ENCODE data around the gene PPP1R18. TPM values are rescaled to one million over a fixed set of nuclear protein-coding genes. Genes with fewer than 3 reads are reported as not detected.
A peak's percentile ranks its signal among the peaks of the same experiment; 100 is the strongest.

The PPP1R18 gene
- total and polyA plus RNA-seq, 9 of the 15 experiments (the other 6 are each of a cell fraction or from before 2014, with no cell fraction given) = 12.0 to 99.2 (median 42.6) TPM

DNA sequence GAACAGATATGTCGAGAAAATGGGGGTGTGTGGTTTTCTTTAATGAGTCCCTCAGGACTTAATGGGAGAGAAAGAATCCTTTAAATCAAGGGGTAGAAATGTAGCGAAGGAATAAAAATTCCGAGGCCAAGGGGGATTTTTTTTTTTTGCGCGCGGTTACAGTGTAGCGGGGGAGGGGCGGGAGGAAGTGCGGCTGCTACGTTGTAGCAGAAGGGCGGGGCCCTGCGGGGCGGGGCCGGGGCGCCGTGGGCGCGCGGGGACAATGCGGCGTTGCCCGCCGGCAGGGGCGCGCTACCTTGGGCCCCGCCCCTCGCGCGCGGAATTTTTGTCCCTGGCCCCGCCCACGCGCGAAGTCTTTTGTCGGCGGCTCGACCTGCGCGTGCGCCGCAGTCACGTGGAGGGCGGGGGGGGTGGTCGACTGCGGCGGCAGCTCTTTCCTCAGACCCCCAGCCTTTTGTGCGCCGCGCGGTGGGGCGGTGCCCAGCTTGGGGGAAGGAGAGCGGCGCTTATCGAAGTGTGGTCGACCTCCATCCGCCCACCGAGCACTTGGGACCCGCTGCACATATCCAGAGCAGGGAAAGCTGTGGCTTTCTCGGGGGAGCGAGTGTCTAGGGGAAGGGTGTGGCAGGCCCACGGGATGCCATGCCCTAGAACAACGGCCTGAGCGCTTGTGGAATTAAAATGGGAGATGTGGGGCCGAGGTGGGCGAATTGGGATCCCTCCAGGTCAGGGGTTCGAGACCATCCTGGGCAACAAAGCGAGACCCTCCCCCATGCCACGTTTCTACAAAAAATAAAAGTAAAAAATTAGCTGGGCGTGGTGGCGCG is 35.0 kb upstream of the PPP1R18 start (continued):
- TF ChIP-seq ZNF696 (CRISPR knock-in tag; conservative IDR thresholded peaks at IDR 0.05) (0 out of 2 replicates have a peak, but pooled peaks have one; percentile 71), HDAC3 (IDR thresholded peaks at IDR 0.05; ENCODE audit: borderline replicate concordance, partially characterized antibody) (no peak), CC2D1A (IDR thresholded peaks at IDR 0.05) (no peak), PHTF2 (CRISPR knock-in tag; IDR thresholded peaks at IDR 0.05) (no peak), BHLHE40 (IDR thresholded peaks at IDR 0.05; ENCODE audit: low read length) (peak; percentile 94), BRCA1 (IDR thresholded peaks at IDR 0.05) (no peak), BRCA1 (CRISPR knock-in tag; IDR thresholded peaks at IDR 0.05) (no peak), BRD4 (IDR thresholded peaks at IDR 0.05) (no peak), RBM22 (IDR thresholded peaks at IDR 0.05; ENCODE audit: low read depth, low read length, poor library complexity, severe bottlenecking) (peak; percentile 91), NFE2 (IDR thresholded peaks at IDR 0.05; ENCODE audit: low read depth) (no peak), DMBX1 (CRISPR knock-in tag; IDR thresholded peaks at IDR 0.05; ENCODE audit: borderline replicate concordance) (peak; percentile 18; the same call in 1 of the 2 replicates), BDP1 (IDR thresholded peaks at IDR 0.05; ENCODE audit: insufficient read depth, insufficient read length) (no peak), SLC30A9 (CRISPR knock-in tag; IDR thresholded peaks at IDR 0.05) (peak; percentile 37; the same call in 1 of the 2 replicates), SIN3A (IDR thresholded peaks at IDR 0.05; ENCODE audit: borderline replicate concordance in 2 of 2, control insufficient read depth in 1 of 2, low read depth in 2 of 2, low read length in 2 of 2) (peak; percentile 49 to 76; a peak in 2 of 4 replicates), ZNF764 (CRISPR knock-in tag; IDR thresholded peaks at IDR 0.05; ENCODE audit: low read depth) (peak; percentile 51; the same call in 1 of the 2 replicates), SRF (CRISPR knock-in tag; IDR thresholded peaks at IDR 0.05) (peak in 1 of 2 experiments; percentile 63; a peak in 1 of 4 replicates)
- TF ChIP-seq, protein P1, sequence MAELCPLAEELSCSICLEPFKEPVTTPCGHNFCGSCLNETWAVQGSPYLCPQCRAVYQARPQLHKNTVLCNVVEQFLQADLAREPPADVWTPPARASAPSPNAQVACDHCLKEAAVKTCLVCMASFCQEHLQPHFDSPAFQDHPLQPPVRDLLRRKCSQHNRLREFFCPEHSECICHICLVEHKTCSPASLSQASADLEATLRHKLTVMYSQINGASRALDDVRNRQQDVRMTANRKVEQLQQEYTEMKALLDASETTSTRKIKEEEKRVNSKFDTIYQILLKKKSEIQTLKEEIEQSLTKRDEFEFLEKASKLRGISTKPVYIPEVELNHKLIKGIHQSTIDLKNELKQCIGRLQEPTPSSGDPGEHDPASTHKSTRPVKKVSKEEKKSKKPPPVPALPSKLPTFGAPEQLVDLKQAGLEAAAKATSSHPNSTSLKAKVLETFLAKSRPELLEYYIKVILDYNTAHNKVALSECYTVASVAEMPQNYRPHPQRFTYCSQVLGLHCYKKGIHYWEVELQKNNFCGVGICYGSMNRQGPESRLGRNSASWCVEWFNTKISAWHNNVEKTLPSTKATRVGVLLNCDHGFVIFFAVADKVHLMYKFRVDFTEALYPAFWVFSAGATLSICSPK (IDR thresholded peaks at IDR 0.05; ENCODE audit: borderline replicate concordance) = no peak
- TF ChIP-seq, protein P2, sequence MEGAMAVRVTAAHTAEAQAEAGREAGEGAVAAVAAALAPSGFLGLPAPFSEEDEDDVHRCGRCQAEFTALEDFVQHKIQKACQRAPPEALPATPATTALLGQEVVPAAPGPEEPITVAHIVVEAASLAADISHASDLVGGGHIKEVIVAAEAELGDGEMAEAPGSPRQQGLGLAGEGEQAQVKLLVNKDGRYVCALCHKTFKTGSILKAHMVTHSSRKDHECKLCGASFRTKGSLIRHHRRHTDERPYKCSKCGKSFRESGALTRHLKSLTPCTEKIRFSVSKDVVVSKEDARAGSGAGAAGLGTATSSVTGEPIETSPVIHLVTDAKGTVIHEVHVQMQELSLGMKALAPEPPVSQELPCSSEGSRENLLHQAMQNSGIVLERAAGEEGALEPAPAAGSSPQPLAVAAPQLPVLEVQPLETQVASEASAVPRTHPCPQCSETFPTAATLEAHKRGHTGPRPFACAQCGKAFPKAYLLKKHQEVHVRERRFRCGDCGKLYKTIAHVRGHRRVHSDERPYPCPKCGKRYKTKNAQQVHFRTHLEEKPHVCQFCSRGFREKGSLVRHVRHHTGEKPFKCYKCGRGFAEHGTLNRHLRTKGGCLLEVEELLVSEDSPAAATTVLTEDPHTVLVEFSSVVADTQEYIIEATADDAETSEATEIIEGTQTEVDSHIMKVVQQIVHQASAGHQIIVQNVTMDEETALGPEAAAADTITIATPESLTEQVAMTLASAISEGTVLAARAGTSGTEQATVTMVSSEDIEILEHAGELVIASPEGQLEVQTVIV (CRISPR knock-in tag; IDR thresholded peaks at IDR 0.05; ENCODE audit: borderline replicate concordance) = peak; percentile 55; the same call in 1 of the 2 replicates
- TF ChIP-seq, protein P3, sequence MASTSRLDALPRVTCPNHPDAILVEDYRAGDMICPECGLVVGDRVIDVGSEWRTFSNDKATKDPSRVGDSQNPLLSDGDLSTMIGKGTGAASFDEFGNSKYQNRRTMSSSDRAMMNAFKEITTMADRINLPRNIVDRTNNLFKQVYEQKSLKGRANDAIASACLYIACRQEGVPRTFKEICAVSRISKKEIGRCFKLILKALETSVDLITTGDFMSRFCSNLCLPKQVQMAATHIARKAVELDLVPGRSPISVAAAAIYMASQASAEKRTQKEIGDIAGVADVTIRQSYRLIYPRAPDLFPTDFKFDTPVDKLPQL (IDR thresholded peaks at IDR 0.05; ENCODE audit: extremely low read depth, insufficient read length) = no peak
